Osteocyte (in vitro differentiated cells): ENCODE measurements around the gene ATP6V0C. TPM values are rescaled to one million over a fixed set of nuclear protein-coding genes. Genes with fewer than 3 reads are reported as not detected.
"Not testable (repeated sequence)": the region's sequence is repeated elsewhere in the genome, so short reads cannot be mapped to it uniquely, and the experiment has no call there.

Source experiments
- DNase-seq: peaks from one replicate; pipeline ENCODE4 v3.0.0; 2021; ENCODE audit warnings: mixed read lengths; ENCODE audit not compliant: unreplicated experiment; ENCODE audit errors: extremely low spot score
- H3K27ac Mint-ChIP-seq: one replicate; pipeline ENCODE4 v1.8.0; 2021; ENCODE audit warnings: mild to moderate bottlenecking, mixed read lengths; ENCODE audit not compliant: unreplicated experiment
- H3K27me3 Mint-ChIP-seq: one replicate; pipeline ENCODE4 v1.8.0; 2021; ENCODE audit warnings: mixed read lengths; ENCODE audit not compliant: unreplicated experiment
- H3K36me3 Mint-ChIP-seq: one replicate; pipeline ENCODE4 v1.8.0; 2021; ENCODE audit warnings: mixed read lengths; ENCODE audit not compliant: unreplicated experiment
- H3K4me1 Mint-ChIP-seq: one replicate; pipeline ENCODE4 v1.8.0; 2021; ENCODE audit warnings: mixed read lengths; ENCODE audit not compliant: unreplicated experiment
- H3K4me3 Mint-ChIP-seq: one replicate; pipeline ENCODE4 v1.8.0; 2021; ENCODE audit warnings: mild to moderate bottlenecking, moderate library complexity, mixed read lengths; ENCODE audit not compliant: unreplicated experiment
- H3K9me3 Mint-ChIP-seq: one replicate; pipeline ENCODE4 v1.8.0; 2021; ENCODE audit warnings: mixed read lengths; ENCODE audit not compliant: unreplicated experiment
- CTCF ChIP-seq: fragments of 200-600 bp; sonication (generic); IDR thresholded peaks from 2 replicates; pipeline ENCODE4 v1.5.0; 2021; ENCODE audit warnings: antibody characterized with exemption, mild to moderate bottlenecking, moderate library complexity
- microRNA-seq: library from miRNA; unstranded; fragments of <30 nt; microRNA quantifications from one replicate; pipeline ENCODE4 v1.1.0, GENCODE V29; 2020; ENCODE audit not compliant: unreplicated experiment
- total RNA-seq: library from RNA; stranded (reverse); gene quantifications from 2 replicates; pipeline ENCODE4 v1.2.1, GENCODE V29; 2021

ATP6V0C gene
- total RNA-seq, 1 donor from 2014 or later: 208 TPM

- H3K27me3 Mint-ChIP-seq, H3K9me3 Mint-ChIP-seq, H3K27ac Mint-ChIP-seq, H3K4me1 Mint-ChIP-seq, H3K4me3 Mint-ChIP-seq, H3K36me3 Mint-ChIP-seq, DNase-seq: not testable (repeated sequence)
- TF ChIP-seq CTCF: peak; percentile 53
Observed at GRCh38 chr16:2560798-2561133, 47.0 kb downstream of the ATP6V0C start.

DNA sequence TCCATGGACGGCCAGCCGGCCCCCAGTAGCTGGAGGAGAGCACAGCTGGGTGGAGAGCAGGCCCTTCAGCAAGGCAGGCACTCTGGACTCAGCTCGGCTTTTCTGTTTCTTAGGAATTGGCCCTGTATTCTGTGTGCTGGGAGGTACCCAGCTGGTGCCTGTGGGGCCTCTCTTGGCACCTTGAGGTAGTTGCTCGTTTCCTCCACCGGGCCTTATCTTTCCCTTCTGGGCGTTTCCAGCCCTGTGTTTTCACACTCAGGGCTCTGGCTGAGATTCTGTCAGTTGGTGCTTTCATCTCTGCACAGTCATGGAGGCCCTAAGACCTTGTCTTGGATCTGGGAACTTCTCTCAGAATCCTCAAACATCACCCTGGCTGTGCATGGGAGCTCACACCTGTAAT is 53.8 kb downstream of the ATP6V0C start:
- H3K9me3 Mint-ChIP-seq: not testable (repeated sequence)

GRCh38 chr16:2568573-2568972 is 54.8 kb downstream of the ATP6V0C start:
- not testable (repeated sequence) for H3K27me3 Mint-ChIP-seq, DNase-seq, H3K4me3 Mint-ChIP-seq, H3K27ac Mint-ChIP-seq, H3K9me3 Mint-ChIP-seq, H3K36me3 Mint-ChIP-seq, H3K4me1 Mint-ChIP-seq

More for the DNA sequence above, 53.8 kb downstream of the ATP6V0C start:
- H3K36me3 Mint-ChIP-seq, H3K27ac Mint-ChIP-seq, DNase-seq, H3K27me3 Mint-ChIP-seq, H3K4me1 Mint-ChIP-seq, H3K4me3 Mint-ChIP-seq: not testable (repeated sequence)

Small RNA genes within 50 kb of the gene (microRNA-seq; reads per million reads assigned to microRNA genes)
- gene MIR3178 (not detected), gene MIR6768 (not detected)

Other genes with a start within 250 kb of the ATP6V0C start
- 140 and 149 TPM in 2 replicates for gene RNPS1, start 245.8 kb upstream of the ATP6V0C start, total RNA-seq
- gene ABCA3, start 173.2 kb upstream of the ATP6V0C start, total RNA-seq: 20.4 and 21.0 TPM in 2 replicates
- 8.0 and 10.0 TPM in 2 replicates for gene CCNF, start 84.5 kb upstream of the ATP6V0C start, total RNA-seq
- 4.4 and 6.7 TPM in 2 replicates for gene TEDC2, start 53.8 kb upstream of the ATP6V0C start, total RNA-seq
- 1.4 and 1.8 TPM in 2 replicates for gene NTN3, start 42.7 kb upstream of the ATP6V0C start, total RNA-seq
- 15.4 and 17.4 TPM in 2 replicates for gene TBC1D24, start 38.8 kb upstream of the ATP6V0C start, total RNA-seq
- 52.5 and 56.6 TPM in 2 replicates for gene AMDHD2, start 6.4 kb downstream of the ATP6V0C start, total RNA-seq
- not detected in 2 replicates for gene CEMP1, start 17.5 kb downstream of the ATP6V0C start, total RNA-seq
- 44.9 and 45.8 TPM in 2 replicates for gene PDPK1, start 24.1 kb downstream of the ATP6V0C start, total RNA-seq
- gene KCTD5, start 168.6 kb downstream of the ATP6V0C start, total RNA-seq: 28.0 and 28.1 TPM in 2 replicates
- 4.2 and 5.5 TPM in 2 replicates for gene PRSS27, start 206.3 kb downstream of the ATP6V0C start, total RNA-seq
- gene SRRM2, start 238.7 kb downstream of the ATP6V0C start, total RNA-seq: 536 and 572 TPM in 2 replicates